HL-60 (cell line): Measurements from ENCODE around the gene GGACT.

Experiments used
- POLR2AphosphoS5 ChIP-seq: IDR thresholded peaks from 2 replicates; pipeline ENCODE4 v1.6.1; 2012; ENCODE audit warnings: low read depth
- TF ChIP-seq, protein P1 (sequence below): IDR thresholded peaks from one replicate; pipeline ENCODE4 v1.5.1; 2011; ENCODE audit warnings: low read length, control low read depth, inconsistent platforms; ENCODE audit not compliant: insufficient read depth
- TF ChIP-seq, protein P2 (sequence below): IDR thresholded peaks from 2 replicates; pipeline ENCODE4 v1.6.1; 2012; ENCODE audit warnings: low read depth; ENCODE audit not compliant: insufficient replicate concordance

DNA sequence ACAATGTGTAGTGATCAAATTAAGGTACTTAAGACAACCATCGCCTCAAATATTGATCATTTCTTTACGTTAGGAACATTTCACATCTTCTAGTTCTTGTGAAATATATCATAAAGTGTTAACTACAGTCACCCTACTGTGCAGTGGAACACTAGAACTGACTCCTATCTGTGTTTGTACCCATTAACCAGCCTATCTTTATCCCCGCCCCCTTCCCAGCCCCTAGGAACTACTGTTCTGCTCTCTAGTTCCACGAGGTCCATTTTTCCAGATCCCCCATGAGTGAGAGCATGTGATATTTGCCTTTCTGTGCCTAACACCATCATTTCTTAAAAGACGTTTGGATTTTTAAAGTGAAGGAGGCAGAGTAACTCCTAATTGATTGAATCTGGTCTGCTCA is 24.4 kb upstream of the GGACT start:
- TF ChIP-seq, protein P1, sequence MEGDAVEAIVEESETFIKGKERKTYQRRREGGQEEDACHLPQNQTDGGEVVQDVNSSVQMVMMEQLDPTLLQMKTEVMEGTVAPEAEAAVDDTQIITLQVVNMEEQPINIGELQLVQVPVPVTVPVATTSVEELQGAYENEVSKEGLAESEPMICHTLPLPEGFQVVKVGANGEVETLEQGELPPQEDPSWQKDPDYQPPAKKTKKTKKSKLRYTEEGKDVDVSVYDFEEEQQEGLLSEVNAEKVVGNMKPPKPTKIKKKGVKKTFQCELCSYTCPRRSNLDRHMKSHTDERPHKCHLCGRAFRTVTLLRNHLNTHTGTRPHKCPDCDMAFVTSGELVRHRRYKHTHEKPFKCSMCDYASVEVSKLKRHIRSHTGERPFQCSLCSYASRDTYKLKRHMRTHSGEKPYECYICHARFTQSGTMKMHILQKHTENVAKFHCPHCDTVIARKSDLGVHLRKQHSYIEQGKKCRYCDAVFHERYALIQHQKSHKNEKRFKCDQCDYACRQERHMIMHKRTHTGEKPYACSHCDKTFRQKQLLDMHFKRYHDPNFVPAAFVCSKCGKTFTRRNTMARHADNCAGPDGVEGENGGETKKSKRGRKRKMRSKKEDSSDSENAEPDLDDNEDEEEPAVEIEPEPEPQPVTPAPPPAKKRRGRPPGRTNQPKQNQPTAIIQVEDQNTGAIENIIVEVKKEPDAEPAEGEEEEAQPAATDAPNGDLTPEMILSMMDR, result no peak
- TF ChIP-seq POLR2AphosphoS5, result no peak
- TF ChIP-seq, protein P2, sequence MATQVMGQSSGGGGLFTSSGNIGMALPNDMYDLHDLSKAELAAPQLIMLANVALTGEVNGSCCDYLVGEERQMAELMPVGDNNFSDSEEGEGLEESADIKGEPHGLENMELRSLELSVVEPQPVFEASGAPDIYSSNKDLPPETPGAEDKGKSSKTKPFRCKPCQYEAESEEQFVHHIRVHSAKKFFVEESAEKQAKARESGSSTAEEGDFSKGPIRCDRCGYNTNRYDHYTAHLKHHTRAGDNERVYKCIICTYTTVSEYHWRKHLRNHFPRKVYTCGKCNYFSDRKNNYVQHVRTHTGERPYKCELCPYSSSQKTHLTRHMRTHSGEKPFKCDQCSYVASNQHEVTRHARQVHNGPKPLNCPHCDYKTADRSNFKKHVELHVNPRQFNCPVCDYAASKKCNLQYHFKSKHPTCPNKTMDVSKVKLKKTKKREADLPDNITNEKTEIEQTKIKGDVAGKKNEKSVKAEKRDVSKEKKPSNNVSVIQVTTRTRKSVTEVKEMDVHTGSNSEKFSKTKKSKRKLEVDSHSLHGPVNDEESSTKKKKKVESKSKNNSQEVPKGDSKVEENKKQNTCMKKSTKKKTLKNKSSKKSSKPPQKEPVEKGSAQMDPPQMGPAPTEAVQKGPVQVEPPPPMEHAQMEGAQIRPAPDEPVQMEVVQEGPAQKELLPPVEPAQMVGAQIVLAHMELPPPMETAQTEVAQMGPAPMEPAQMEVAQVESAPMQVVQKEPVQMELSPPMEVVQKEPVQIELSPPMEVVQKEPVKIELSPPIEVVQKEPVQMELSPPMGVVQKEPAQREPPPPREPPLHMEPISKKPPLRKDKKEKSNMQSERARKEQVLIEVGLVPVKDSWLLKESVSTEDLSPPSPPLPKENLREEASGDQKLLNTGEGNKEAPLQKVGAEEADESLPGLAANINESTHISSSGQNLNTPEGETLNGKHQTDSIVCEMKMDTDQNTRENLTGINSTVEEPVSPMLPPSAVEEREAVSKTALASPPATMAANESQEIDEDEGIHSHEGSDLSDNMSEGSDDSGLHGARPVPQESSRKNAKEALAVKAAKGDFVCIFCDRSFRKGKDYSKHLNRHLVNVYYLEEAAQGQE, result no peak
